ENCODE data around the gene MAN2C1.
"Not testable (repeated sequence)": the region's sequence is repeated elsewhere in the genome, so short reads cannot be mapped to it uniquely, and the experiment has no call there.

Gene MAN2C1

DNA sequence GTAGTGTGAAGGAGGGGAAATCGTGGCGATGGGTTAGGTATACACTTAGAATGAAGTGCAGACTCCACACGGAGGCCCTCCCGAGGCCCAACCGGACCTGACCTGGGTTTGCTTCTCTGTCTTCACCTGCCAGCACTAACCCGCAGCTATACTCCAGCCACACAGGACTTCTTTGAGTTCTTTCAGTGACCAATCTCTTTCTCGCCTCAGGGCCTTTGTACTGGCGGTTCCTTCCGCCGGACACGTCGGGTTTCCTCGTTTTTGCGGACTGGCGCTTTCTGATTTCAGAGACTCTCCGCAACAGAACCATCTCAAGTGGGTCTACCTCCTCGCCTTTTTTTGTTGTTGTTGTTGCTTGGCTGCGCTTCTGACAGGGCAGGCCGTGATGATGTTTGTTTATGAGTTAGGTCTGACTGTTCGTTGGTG is 21.6 kb downstream of the MAN2C1 start, which contains the start of gene NEIL1:
NEIL1 (plus strand) TSS at position 244 of the 426 bp plus-strand sequence. CDS start 1,867 bp downstream, outside the sequence.
- DNase-seq: no peak
- H3K4me3 Mint-ChIP-seq: peak within 1 kb of the TSS; percentile 71 to 91
- ATAC-seq (replicated peaks): no peak
- H3K4me1 Mint-ChIP-seq: peaks cover 29 to 43% of the 10 kb centered on the region in 2 donors
- peaks cover 25 to 29% of the 10 kb centered on the region in 2 donors for H3K36me3 Mint-ChIP-seq
- H3K27me3 Mint-ChIP-seq: no peaks in the 10 kb centered on the region
- peaks cover 7 to 9% of the 10 kb centered on the region in 2 donors for H3K9me3 Mint-ChIP-seq
- H3K27ac Mint-ChIP-seq: peak within 1 kb of the TSS; percentile 73

DNA sequence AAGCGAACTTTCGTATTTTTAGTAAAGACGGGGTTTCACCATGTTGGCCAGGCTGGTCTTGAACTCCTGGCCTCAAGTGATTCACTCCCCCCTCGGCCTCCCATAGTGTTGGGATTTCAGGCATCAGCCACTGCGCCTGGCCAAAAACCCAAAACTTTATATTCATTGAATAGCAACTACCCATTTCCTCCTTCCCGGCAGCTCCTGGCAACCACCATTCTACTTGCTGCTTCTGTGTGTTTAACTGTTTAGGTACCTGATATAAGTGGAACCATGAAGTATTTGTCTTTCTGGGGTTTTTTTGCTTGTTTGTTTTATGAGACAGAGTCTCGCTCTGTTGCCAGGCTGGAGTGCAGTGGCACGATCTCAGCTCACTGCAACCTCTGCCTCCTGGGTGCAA is 24.5 kb downstream of the MAN2C1 start:
- not testable (repeated sequence) for DNase-seq; H3K27me3 Mint-ChIP-seq; H3K9me3 Mint-ChIP-seq; ATAC-seq (replicated peaks); H3K4me3 Mint-ChIP-seq
- Mint-ChIP-seq H3K36me3 (peaks cover 22 to 27% of the 10 kb centered on the region in 2 donors), H3K27ac (peak overlapping the region; percentile 5), H3K4me1 (peaks cover 17 to 29% of the 10 kb centered on the region in 2 donors)

DNA sequence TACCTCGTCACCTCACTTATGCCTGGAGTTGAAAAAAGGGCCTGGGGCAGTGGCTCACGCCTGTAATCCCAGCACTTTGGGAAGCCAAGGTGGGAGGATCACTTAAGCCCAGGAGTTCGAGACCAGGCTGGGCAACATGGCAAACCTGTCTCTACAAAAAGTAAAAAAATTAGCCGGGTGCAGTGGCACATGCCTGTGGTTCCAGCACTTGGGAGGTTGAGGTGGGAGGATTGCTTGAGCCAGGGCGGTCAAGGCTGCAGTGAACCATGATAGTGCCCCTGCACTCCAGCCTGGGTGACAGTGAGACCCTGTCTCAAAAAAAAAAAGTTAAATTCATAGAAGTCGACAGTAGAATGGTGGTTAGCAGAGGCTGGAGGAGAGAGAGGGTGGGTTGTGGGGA is 26.2 kb downstream of the MAN2C1 start:
- peaks cover 20 to 25% of the 10 kb centered on the region in 2 donors for H3K36me3 Mint-ChIP-seq
- H3K4me3 Mint-ChIP-seq: no peak overlapping the region
- ATAC-seq (replicated peaks) (no peak), DNase-seq (no peak)
- no peaks in the 10 kb centered on the region for H3K9me3 Mint-ChIP-seq
- no peak overlapping the region for H3K27ac Mint-ChIP-seq
- no peaks in the 10 kb centered on the region for H3K27me3 Mint-ChIP-seq
- peaks cover 11 to 20% of the 10 kb centered on the region in 2 donors for H3K4me1 Mint-ChIP-seq

DNA sequence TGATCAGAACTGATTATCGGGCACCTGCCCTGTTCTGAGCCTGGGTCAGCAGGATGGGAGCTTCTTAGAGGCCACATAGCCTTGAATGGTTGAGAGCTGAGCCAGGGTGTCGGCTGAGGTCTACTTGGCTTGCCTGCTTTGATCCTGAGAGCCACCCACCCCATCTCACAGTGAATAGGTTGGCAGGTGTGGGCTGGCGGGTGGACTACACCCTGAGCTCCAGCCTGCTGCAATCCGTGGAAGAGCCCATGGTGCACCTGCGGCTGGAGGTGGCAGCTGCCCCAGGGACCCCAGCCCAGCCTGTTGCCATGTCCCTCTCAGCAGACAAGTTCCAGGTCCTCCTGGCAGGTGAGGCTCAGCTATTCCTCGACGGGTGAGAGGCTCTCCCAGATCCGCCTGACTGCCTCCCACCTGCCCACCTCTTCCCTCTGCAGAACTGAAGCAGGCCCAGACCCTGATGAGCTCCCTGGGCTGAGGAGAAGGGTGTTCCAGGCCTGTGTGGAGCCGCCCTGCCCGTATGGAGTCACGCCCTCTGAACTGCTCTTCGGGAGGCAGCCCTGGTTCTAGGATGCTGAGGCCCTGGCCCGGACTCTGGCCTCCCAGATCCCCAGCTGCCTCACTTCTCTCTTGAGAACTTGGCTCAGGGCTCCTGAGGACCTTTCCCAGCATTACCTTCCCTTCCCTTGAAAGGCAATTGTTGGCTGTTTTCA is 28.7 kb downstream of the MAN2C1 start:
- ATAC-seq (replicated peaks): no peak
- peaks cover 13 to 34% of the 10 kb centered on the region in 2 donors for H3K4me1 Mint-ChIP-seq
- DNase-seq: no peak
- no peak overlapping the region for H3K27ac Mint-ChIP-seq
- peaks cover 20 to 25% of the 10 kb centered on the region in 2 donors for H3K36me3 Mint-ChIP-seq
- no peaks in the 10 kb centered on the region for H3K27me3 Mint-ChIP-seq
- H3K9me3 Mint-ChIP-seq: no peaks in the 10 kb centered on the region
- no peak overlapping the region for H3K4me3 Mint-ChIP-seq

DNA sequence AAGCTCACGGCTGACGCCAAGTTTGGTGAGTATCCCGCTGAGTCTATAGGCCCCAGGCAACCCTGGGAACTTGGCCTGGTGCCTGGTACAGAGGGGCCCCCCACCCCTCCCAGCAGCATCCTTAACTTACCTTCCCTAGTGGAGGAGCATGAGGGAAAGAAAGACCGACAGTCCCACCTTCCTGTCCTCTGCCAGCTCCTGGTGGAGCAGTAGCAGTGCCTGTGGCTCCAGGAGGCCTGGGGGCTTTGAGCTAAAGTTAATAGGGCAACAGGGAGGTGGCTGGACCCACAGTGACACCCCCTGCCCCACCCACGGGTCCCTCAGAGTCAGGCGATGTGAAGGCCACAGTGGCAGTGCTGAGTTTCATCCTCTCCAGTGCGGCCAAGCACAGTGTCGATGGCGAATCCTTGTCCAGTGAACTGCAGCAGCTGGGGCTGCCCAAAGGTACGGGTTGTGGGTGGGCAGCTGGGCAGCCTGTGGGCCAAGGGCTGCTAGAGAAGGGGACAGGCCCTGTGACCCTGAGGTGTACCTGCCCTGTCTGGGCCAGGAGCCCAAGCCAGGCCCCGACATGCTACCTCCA is 29.7 kb downstream of the MAN2C1 start:
- H3K27ac Mint-ChIP-seq: no peak overlapping the region
- DNase-seq (no peak), ATAC-seq (replicated peaks) (no peak)
- peaks cover 20 to 25% of the 10 kb centered on the region in 2 donors for H3K36me3 Mint-ChIP-seq
- peaks cover 13 to 34% of the 10 kb centered on the region in 2 donors for H3K4me1 Mint-ChIP-seq
- no peaks in the 10 kb centered on the region for H3K27me3 Mint-ChIP-seq
- no peak overlapping the region for H3K4me3 Mint-ChIP-seq
- no peaks in the 10 kb centered on the region for H3K9me3 Mint-ChIP-seq

DNA sequence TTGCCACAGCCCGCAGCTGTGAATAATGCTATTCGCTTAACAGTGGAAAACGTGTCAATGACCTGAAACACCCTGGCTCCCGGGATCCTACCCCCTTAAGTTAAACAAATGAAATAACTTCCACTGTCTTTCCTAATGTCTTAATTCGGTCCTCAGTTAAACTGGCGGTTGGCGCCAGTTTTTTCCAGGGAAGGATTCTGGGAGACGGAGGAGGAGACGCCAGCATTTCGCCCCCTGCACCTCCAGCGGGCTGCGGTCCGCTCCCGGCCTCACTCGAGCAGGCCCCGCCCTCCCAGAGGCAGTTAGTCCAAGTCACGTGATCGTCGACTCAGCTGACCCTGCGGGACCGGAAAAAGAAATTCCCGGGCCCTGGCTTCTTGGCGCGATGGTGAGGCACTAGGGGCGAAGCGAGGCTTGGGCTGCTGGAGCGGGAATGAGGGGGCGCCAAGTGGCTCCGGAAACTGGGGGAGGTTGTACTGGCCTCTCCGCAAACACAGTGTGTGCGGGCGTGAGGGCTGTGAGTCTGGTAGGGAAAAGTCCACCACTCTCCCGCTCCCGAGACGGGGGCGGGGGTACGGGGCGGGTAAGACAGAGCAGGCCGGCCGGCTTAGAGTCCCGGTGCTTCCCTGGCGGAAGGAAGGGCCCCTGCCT is 32.6 kb downstream of the MAN2C1 start, which contains the start of gene COMMD4:
COMMD4 (plus strand) TSS at position 359 of the 651 bp plus-strand sequence; CDS start at position 386, 27 bp downstream.
- Mint-ChIP-seq H3K4me3 (peak within 1 kb of the TSS; percentile 97 to 99), H3K27ac (peak within 1 kb of the TSS; percentile 98), H3K4me1 (peaks cover 13 to 28% of the 10 kb centered on the region in 2 donors), H3K27me3 (peaks cover 4 to 5% of the 10 kb centered on the region in 2 donors), H3K36me3 (peaks cover 11 to 17% of the 10 kb centered on the region in 2 donors), H3K9me3 (no peaks in the 10 kb centered on the region)
- DNase-seq (peak; percentile 74), ATAC-seq (replicated peaks) (peak; percentile 86)

DNA sequence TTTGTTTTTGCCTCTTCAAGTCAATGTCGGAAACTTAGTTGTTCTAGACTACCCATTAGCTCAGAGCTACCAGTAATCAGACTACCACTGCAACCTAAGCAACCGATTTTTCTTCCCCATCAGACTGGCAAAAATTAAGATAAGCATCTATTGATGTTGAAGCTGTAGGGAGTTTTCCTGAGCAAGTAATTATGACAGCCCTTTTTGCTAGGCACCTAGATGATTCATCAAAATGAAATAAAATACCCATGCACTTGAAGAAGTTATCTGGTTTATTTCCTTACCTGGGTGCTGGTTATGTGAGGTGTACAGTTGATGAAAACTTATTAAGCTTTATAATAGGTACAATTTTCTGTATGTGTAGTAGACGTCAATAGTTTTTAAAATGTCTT is 33.1 kb downstream of the MAN2C1 start:
- no peak for ATAC-seq (replicated peaks)

DNA sequence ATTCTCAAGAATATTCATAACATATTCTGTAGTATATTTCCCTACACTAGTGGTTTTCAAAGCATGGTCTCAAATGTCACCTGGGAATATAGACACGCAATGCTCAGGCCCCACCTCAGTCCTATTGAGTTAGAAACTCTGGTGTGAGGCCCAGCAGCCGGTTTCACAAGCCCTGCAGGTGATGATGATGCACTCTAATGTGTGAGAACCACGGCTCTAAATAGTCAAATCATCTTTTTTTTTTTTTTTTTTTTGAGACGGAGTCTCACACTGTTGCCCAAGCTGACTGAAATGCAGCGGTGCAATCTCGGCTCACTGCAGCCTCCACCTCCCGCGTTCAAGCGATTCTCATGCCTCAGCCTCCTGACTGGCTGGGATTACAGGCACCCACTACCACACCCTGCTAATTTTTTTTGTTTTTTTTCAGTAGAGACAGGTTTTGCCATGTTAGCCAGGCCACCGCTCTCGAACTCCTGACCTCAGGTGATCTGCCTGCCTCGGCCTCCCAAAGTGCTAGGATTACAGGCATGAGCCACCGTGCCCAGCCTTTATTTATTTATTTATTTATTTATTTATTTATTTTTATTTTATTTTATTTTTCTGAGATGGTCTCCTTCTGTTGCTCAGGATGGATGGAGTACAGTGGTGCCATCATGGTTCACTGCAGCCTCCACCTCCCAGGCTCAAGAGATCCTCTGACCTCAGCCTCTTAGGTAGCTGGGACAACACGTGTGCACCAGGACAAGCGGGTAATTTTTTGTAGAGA is 34.6 kb downstream of the MAN2C1 start:
- not testable (repeated sequence) for H3K36me3 Mint-ChIP-seq, DNase-seq, H3K4me3 Mint-ChIP-seq, H3K27me3 Mint-ChIP-seq, H3K9me3 Mint-ChIP-seq, H3K27ac Mint-ChIP-seq
- peaks cover 10 to 28% of the 10 kb centered on the region in 2 donors for H3K4me1 Mint-ChIP-seq
- peak in 1 of 2 donors; percentile 24 for ATAC-seq (replicated peaks)

More for the DNA sequence above, 33.1 kb downstream of the MAN2C1 start:
- Mint-ChIP-seq H3K27me3 (peaks cover 4 to 5% of the 10 kb centered on the region in 2 donors), H3K36me3 (peaks cover 9 to 15% of the 10 kb centered on the region in 2 donors), H3K9me3 (no peaks in the 10 kb centered on the region), H3K4me3 (peak overlapping the region; percentile 97 to 99), H3K27ac (no peak overlapping the region), H3K4me1 (peaks cover 13 to 28% of the 10 kb centered on the region in 2 donors)
- DNase-seq: no peak

DNA sequence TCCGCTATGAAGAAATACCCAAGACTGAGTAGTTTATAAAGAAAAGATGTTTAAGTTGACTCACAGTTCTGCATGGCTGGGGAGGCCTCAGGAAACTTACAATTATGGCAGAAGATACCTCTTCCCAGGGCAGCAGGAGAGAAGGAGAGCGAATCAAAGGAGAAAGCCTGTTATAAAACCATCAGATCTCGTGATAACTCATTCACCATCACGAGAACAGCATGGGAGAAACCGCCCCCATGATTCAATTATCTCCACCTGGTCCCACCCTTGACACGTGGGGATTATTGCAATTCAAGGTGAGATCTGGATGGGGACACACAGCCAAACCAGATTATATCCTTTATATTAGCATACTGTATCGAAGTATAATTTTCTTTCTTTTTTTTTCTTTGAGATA is 36.3 kb downstream of the MAN2C1 start:
- not testable (repeated sequence) for H3K27ac Mint-ChIP-seq; H3K9me3 Mint-ChIP-seq; ATAC-seq (replicated peaks); DNase-seq; H3K36me3 Mint-ChIP-seq; H3K4me3 Mint-ChIP-seq
- Mint-ChIP-seq H3K27me3 (peaks cover 9 to 12% of the 10 kb centered on the region in 2 donors), H3K4me1 (peaks cover 9 to 21% of the 10 kb centered on the region in 2 donors)

DNA sequence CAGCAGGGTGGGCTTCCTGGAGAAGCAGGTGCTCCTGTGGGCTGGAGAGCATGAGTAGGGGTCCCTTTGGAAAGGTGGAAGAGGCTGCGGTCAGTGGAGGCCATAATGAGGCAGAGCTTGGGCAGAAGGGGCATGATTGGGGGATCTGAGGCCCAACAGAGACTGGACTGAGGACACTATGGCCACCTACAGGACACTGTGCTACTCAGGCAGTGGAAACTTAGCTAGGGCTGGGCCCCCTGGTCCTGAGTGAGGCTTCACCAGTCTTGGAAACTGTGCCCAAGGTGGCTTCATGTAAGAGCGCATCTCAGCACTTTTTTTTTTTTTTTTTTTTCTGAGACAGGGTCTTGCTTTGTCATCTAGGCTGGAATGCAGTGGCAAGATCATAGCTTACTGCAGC is 38.8 kb downstream of the MAN2C1 start:
- Mint-ChIP-seq H3K4me1 (no peaks in the 10 kb centered on the region), H3K9me3 (no peaks in the 10 kb centered on the region), H3K27me3 (peaks cover 9 to 12% of the 10 kb centered on the region in 2 donors), H3K36me3 (no peaks in the 10 kb centered on the region), H3K4me3 (no peak overlapping the region), H3K27ac (no peak overlapping the region)
- ATAC-seq (replicated peaks): no peak
- no peak for DNase-seq

DNA sequence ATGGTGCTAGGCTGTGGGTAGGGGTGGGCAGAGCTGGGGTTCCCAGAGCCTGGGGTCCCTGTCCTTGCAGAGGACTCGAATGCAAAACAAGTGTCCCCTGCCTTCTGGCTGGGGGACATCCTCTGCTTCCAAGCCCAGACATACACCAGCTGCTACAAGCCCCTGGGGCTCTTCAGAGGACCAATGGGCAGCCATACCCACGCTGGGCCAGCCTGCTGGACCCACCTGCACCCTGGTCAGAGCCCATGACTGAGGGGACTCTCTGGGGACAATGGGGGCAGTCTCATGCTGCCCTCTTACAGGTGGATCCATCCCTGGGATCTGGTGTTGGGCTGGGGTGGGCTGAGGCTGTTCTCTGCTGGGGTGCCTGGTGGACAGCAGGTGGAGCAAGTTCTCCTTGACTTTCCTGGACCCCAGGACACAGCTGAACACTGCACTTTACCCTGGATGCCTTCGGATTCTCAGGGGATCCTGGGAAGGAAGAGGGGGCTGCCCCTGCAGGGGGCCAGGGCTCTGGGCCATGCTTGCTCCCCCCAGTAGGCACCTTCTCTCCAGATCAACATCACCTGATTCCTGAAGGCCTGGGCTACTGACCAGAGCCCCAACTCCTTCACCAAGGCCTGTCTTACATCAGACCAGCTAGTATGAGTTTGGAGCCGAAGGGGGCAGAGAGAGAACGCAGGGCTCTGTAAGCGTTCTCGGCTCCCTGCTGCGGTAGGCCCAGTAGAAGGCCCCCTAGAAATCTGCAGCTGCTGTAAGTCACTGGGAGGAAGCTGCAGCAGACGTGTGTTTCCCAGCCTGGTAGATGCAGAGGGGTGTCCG is 39.7 kb downstream of the MAN2C1 start:
- DNase-seq: no peak
- H3K27ac Mint-ChIP-seq: no peak overlapping the region
- H3K27me3 Mint-ChIP-seq: peaks cover 9 to 12% of the 10 kb centered on the region in 2 donors
- ATAC-seq (replicated peaks): no peak
- no peaks in the 10 kb centered on the region for H3K4me1 Mint-ChIP-seq
- no peaks in the 10 kb centered on the region for H3K36me3 Mint-ChIP-seq
- no peaks in the 10 kb centered on the region for H3K9me3 Mint-ChIP-seq
- no peak overlapping the region for H3K4me3 Mint-ChIP-seq

DNA sequence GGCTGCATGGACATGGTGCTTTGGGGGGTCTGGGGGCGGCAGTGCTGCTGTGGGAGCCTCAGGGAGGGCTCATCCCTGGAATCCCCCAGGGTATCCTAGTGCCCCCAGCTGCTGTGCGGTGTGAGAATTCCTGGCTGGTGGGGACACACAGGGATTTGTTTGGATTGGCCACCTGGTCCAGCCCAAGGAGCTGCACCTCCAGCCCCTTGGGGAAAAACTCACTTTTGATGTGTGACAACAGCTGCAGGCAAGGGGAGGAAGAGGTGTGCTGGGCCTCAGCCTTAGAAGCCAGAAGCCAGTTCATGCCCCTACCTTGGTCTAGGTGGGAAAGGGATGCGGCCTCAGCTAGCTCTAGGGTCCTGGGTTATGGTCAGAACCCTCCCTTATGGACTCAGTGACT is 40.9 kb downstream of the MAN2C1 start:
- Mint-ChIP-seq H3K27ac (no peak overlapping the region), H3K4me1 (no peaks in the 10 kb centered on the region)

DNA sequence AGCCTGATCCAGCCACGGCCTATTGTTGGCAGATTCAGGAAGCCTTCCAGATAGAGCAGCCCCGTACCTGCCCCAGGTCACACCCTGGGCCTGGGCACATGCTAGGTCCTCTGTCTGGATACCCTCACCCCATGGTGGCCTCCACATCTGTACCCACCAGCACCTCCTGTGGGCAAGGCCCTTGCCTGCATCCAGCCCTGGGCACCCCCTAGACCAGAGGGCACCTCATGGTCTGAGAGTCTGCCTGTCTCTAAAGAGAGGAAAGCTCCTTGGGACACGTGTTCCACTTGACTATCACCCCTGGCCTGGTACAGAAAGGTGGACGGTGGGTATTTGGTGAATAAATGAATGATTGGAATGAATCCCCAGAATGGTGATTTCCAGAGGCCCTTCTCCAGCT is 41.4 kb downstream of the MAN2C1 start:
- Mint-ChIP-seq H3K9me3 (no peaks in the 10 kb centered on the region), H3K27me3 (peaks cover 8 to 9% of the 10 kb centered on the region in 2 donors), H3K27ac (no peak overlapping the region), H3K36me3 (no peaks in the 10 kb centered on the region), H3K4me1 (no peaks in the 10 kb centered on the region), H3K4me3 (no peak overlapping the region)
- no peak for ATAC-seq (replicated peaks)
- no peak for DNase-seq

More for the DNA sequence above, 40.9 kb downstream of the MAN2C1 start:
- H3K9me3 Mint-ChIP-seq: no peaks in the 10 kb centered on the region
- H3K27me3 Mint-ChIP-seq: peaks cover 9 to 12% of the 10 kb centered on the region in 2 donors
- H3K4me3 Mint-ChIP-seq: no peak overlapping the region
- no peak for ATAC-seq (replicated peaks)
- H3K36me3 Mint-ChIP-seq: no peaks in the 10 kb centered on the region
- DNase-seq: no peak

Measured in stimulated activated naive B cell treated with anti-CD40 and anti-IgM and Interleukin-4, amounts not matched to agents 10 μg/mL and 1 μg/mL and 100 μg/mL, for 72 hours (primary cell).